GM12878 (cell line): ENCODE results near the gene HCFC1R1. TPM values are rescaled to one million over a fixed set of nuclear protein-coding genes. Genes with fewer than 3 reads are reported as not detected.
A peak's percentile ranks its signal among the peaks of the same experiment; 100 is the strongest.

ENCODE experiments used
- ASH2L ChIP-seq: fragments of 300-600, 200-600 bp; sonication (generic); IDR thresholded peaks from 2 replicates; pipeline ENCODE4 v1.6.1; 2017; ENCODE audit warnings: low read depth, mild to moderate bottlenecking, borderline replicate concordance
- BCL11A ChIP-seq: IDR thresholded peaks from 2 replicates; pipeline ENCODE4 v1.6.1; 2011; ENCODE audit warnings: low read depth, low read length
- BMI1 ChIP-seq: fragments of 450-650 bp; IDR thresholded peaks from 2 replicates; pipeline ENCODE4 v1.6.1; 2016; ENCODE audit warnings: mild to moderate bottlenecking, moderate library complexity, borderline replicate concordance
- BRCA1 ChIP-seq: IDR thresholded peaks from 2 replicates; pipeline ENCODE4 v1.6.1; 2011; ENCODE audit warnings: low read depth, low read length, improper control_type of control experiment
- CBFB ChIP-seq: IDR thresholded peaks from 2 replicates; pipeline ENCODE4 v1.6.1; 2016; ENCODE audit warnings: antibody characterized with exemption, low read depth
- CEBPB ChIP-seq, 2 experiments: fragments of 150-350 bp in 1 of 2; IDR thresholded peaks; 2 replicates each; pipeline ENCODE4 v1.6.1; 2012 to 2014; ENCODE audit warnings: low read depth in 2 of 2, low read length in 2 of 2, borderline replicate concordance in 1 of 2, inconsistent platforms in 1 of 2
- CHD2 ChIP-seq: IDR thresholded peaks from 2 replicates; pipeline ENCODE4 v1.6.1; 2011; ENCODE audit warnings: low read depth, low read length, improper control_type of control experiment, borderline replicate concordance
- DPF2 ChIP-seq: fragments of 450-650 bp; IDR thresholded peaks from 2 replicates; pipeline ENCODE4 v1.6.1; 2017; ENCODE audit warnings: mild to moderate bottlenecking
- IKZF2 ChIP-seq, 2 experiments: fragments of 450-650 bp; IDR thresholded peaks; 2 replicates each; pipeline ENCODE4 v1.6.1; 2017; ENCODE audit warnings: mild to moderate bottlenecking in 2 of 2, moderate library complexity in 2 of 2
- KDM1A ChIP-seq: fragments of 200-600 bp; sonication (generic); IDR thresholded peaks from 2 replicates; pipeline ENCODE4 v1.6.1; 2016; ENCODE audit warnings: borderline replicate concordance
- MEF2B ChIP-seq: fragments of 450-650 bp; IDR thresholded peaks from 2 replicates; pipeline ENCODE4 v1.6.1; 2018; ENCODE audit warnings: mild to moderate bottlenecking, moderate library complexity; ENCODE audit not compliant: partially characterized antibody, poor library complexity, severe bottlenecking
- MTA3 ChIP-seq: IDR thresholded peaks from 2 replicates; pipeline ENCODE4 v1.6.1; 2012; ENCODE audit warnings: low read length, inconsistent platforms, borderline replicate concordance
- MYC ChIP-seq: IDR thresholded peaks from 2 replicates; pipeline ENCODE4 v1.6.1; 2011; ENCODE audit warnings: mild to moderate bottlenecking, low read length, moderate library complexity, inconsistent platforms; ENCODE audit not compliant: insufficient read depth, insufficient replicate concordance, insufficient read length, severe bottlenecking
- NFIC ChIP-seq: IDR thresholded peaks from 2 replicates; pipeline ENCODE4 v1.6.1; 2012; ENCODE audit warnings: low read depth, mild to moderate bottlenecking, inconsistent platforms, low read length, moderate library complexity
- NFXL1 ChIP-seq: fragments of 450-650 bp; IDR thresholded peaks from 2 replicates; pipeline ENCODE4 v1.6.1; 2017; ENCODE audit warnings: antibody characterized with exemption, mild to moderate bottlenecking, borderline replicate concordance
- RBBP5 ChIP-seq: fragments of 200-600 bp; sonication (generic); conservative IDR thresholded peaks from 2 replicates; pipeline ENCODE4 v1.6.1; 2016
- RFX5 ChIP-seq: IDR thresholded peaks from 2 replicates; pipeline ENCODE4 v1.6.1; 2011; ENCODE audit warnings: low read depth, low read length, improper control_type of control experiment
- SMAD1 ChIP-seq: fragments of 450-650 bp; IDR thresholded peaks from 2 replicates; pipeline ENCODE4 v1.6.1; 2018; ENCODE audit warnings: mild to moderate bottlenecking, low read depth; ENCODE audit not compliant: partially characterized antibody
- SUPT20H ChIP-seq: IDR thresholded peaks from 2 replicates; pipeline ENCODE4 v1.6.1; 2011; ENCODE audit warnings: low read depth, mild to moderate bottlenecking, low read length, moderate library complexity, borderline replicate concordance; ENCODE audit not compliant: control insufficient read depth
- TAF1 ChIP-seq: IDR thresholded peaks from 2 replicates; pipeline ENCODE4 v1.6.1; 2011; ENCODE audit warnings: mild to moderate bottlenecking, low read depth, low read length, borderline replicate concordance
- YBX1 ChIP-seq: fragments of 450-650 bp; IDR thresholded peaks from 2 replicates; pipeline ENCODE4 v1.6.1; 2016; ENCODE audit warnings: antibody characterized with exemption
- ZBED1 ChIP-seq: IDR thresholded peaks from 2 replicates; pipeline ENCODE4 v1.6.1; 2016; ENCODE audit warnings: borderline replicate concordance
- ZNF217 ChIP-seq: fragments of 450-650 bp; IDR thresholded peaks from 2 replicates; pipeline ENCODE4 v1.6.1; 2017; ENCODE audit warnings: antibody characterized with exemption, mild to moderate bottlenecking
- polyA plus RNA-seq, 11 experiments: library from polyadenylated mRNA; depleted of rRNA in 4 of 11; unstranded in 6 of 11; stranded (reverse) in 5 of 11; fragments of >200 nt; fragmentation: Nextera tagmentation in 4 of 11; fragmentation: Illumina TruSeq in 1 of 11; extraction: Ambion mirVana in 4 of 11; extraction: Trizol in 1 of 11; gene quantifications; 1 replicate in 1 of 11; 2 replicates in 10 of 11; pipeline versions ENCODE4 v1.2.1 to v1.2.3, GENCODE V29; 2011 to 2016; ENCODE audit warnings: inconsistent platforms in 2 of 11, missing spikeins in 2 of 11, low read depth in 1 of 11
- total RNA-seq, 4 experiments: library from RNA; depleted of rRNA in 3 of 4; stranded (reverse); fragments of >200 nt in 3 of 4; fragmentation: Illumina TruSeq in 1 of 4; extraction: Trizol in 1 of 4; gene quantifications; 2 replicates each; pipeline versions ENCODE4 v1.2.1 to v1.2.3, GENCODE V29; 2013 to 2021
- TF ChIP-seq, protein P1 (sequence below): IDR thresholded peaks from 2 replicates; pipeline ENCODE4 v1.6.1; 2012; ENCODE audit warnings: low read depth, low read length, improper control_type of control experiment
- TF ChIP-seq, protein P2 (sequence below): IDR thresholded peaks from 2 replicates; pipeline ENCODE4 v1.6.1; 2011; ENCODE audit warnings: mild to moderate bottlenecking, low read depth, low read length, moderate library complexity; ENCODE audit not compliant: insufficient replicate concordance
- TF ChIP-seq, protein P3 (sequence below): IDR thresholded peaks from 2 replicates; pipeline ENCODE4 v1.6.1; 2011; ENCODE audit warnings: low read depth, mild to moderate bottlenecking, low read length, moderate library complexity, borderline replicate concordance; ENCODE audit errors: extremely low read depth
- TF ChIP-seq, protein P4 (sequence below), 3 experiments: IDR thresholded peaks in 2 of 3; conservative IDR thresholded peaks in 1 of 3; 2 replicates each; pipeline ENCODE4 v1.5.1; 2011; ENCODE audit warnings: low read depth in 3 of 3, low read length in 3 of 3, mild to moderate bottlenecking in 3 of 3, control low read depth in 2 of 3, moderate library complexity in 2 of 3, inconsistent platforms in 1 of 3, mixed read lengths in 1 of 3; ENCODE audit not compliant: control insufficient read depth in 2 of 3, insufficient read depth in 1 of 3; ENCODE audit errors: extremely low read depth in 1 of 3

Gene HCFC1R1
- total and polyA plus RNA-seq, 10 of the 15 experiments (the other 5 are each of a cell fraction or from before 2014, with no cell fraction given): 2.8 to 42.5 (median 20.4) TPM

DNA sequence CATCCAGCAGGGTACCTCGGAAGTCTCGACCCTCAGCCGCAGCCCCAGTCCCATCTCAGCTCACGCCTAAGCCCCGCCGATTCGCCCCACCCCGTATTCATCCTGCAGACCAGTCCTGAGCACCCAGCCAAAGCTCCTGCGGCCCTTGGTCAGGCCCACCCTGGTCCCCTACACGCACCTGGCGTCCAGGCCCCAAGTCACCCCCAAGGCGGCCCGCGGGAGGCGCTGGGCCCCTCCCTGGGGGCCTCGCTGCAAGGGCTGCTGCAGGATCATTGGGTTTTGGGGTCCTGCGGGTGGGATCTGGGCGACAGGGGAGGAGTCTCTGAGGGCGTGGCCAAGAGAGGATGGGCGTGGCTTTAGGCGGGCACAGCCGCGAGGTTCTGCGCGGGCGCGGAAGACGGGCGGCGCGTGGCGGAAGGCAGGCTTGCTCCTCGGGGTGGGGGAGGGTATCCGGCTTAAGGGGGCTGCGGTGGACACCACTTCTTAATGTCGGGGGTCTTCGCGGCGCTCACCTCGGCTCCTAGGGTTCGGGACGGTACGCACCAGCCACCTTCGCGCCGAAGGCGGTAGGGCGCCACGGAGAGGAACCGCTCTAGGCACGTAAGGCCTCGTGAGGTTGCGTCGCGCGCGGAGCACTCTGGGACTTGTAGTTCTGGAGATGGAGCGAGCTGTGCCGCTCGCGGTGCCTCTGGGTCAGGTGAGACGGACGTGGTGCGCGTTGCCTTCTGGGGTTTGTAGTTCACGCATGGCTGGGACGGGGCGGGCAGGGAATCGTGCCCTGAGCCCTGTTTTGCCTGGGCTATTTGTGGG is at the start of gene HCFC1R1, which contains the start of gene THOC6 (continued):
- TF ChIP-seq SUPT20H (no peak), TAF1 (peak; percentile 57; the same call in 1 of the 2 replicates), BCL11A (no peak), NFIC (no peak), CEBPB (IDR thresholded peaks at IDR 0.05; ENCODE audit: borderline replicate concordance in 1 of 2, low read depth in 2 of 2, low read length in 2 of 2) (no peak; a peak in 1 of 4 replicates), CBFB (0 out of 2 replicates have a peak, but pooled peaks have one; percentile 52), BRCA1 (no peak), MEF2B (no peak), ZBED1 (no peak), MTA3 (no peak), BMI1 (no peak), CHD2 (peak; percentile 96), ASH2L (no peak), SMAD1 (peak; percentile 44), IKZF2 (IDR thresholded peaks at IDR 0.05) (no peak), YBX1 (no peak), KDM1A (no peak), MYC (peak; percentile 45), RFX5 (no peak), ZNF217 (no peak), DPF2 (0 out of 2 replicates have a peak, but pooled peaks have one; percentile 36), RBBP5 (no peak), NFXL1 (no peak)
- TF ChIP-seq, protein P1, sequence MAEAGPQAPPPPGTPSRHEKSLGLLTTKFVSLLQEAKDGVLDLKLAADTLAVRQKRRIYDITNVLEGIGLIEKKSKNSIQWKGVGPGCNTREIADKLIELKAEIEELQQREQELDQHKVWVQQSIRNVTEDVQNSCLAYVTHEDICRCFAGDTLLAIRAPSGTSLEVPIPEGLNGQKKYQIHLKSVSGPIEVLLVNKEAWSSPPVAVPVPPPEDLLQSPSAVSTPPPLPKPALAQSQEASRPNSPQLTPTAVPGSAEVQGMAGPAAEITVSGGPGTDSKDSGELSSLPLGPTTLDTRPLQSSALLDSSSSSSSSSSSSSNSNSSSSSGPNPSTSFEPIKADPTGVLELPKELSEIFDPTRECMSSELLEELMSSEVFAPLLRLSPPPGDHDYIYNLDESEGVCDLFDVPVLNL: no peak
- TF ChIP-seq, protein P2, sequence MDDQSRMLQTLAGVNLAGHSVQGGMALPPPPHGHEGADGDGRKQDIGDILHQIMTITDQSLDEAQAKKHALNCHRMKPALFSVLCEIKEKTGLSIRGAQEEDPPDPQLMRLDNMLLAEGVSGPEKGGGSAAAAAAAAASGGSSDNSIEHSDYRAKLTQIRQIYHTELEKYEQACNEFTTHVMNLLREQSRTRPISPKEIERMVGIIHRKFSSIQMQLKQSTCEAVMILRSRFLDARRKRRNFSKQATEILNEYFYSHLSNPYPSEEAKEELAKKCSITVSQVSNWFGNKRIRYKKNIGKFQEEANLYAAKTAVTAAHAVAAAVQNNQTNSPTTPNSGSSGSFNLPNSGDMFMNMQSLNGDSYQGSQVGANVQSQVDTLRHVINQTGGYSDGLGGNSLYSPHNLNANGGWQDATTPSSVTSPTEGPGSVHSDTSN: no peak
- TF ChIP-seq, protein P3, sequence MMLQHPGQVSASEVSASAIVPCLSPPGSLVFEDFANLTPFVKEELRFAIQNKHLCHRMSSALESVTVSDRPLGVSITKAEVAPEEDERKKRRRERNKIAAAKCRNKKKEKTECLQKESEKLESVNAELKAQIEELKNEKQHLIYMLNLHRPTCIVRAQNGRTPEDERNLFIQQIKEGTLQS: peak; percentile 84; the same call in 1 of the 2 replicates
- TF ChIP-seq, protein P4, sequence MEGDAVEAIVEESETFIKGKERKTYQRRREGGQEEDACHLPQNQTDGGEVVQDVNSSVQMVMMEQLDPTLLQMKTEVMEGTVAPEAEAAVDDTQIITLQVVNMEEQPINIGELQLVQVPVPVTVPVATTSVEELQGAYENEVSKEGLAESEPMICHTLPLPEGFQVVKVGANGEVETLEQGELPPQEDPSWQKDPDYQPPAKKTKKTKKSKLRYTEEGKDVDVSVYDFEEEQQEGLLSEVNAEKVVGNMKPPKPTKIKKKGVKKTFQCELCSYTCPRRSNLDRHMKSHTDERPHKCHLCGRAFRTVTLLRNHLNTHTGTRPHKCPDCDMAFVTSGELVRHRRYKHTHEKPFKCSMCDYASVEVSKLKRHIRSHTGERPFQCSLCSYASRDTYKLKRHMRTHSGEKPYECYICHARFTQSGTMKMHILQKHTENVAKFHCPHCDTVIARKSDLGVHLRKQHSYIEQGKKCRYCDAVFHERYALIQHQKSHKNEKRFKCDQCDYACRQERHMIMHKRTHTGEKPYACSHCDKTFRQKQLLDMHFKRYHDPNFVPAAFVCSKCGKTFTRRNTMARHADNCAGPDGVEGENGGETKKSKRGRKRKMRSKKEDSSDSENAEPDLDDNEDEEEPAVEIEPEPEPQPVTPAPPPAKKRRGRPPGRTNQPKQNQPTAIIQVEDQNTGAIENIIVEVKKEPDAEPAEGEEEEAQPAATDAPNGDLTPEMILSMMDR (IDR thresholded peaks at IDR 0.05 in 2 of 3, conservative IDR thresholded peaks at IDR 0.05 in 1 of 3; ENCODE audit: control insufficient read depth in 2 of 3, extremely low read depth in 1 of 3, insufficient read depth in 1 of 3, low read depth in 3 of 3, low read length in 3 of 3): no peak
